HG03460 (cell line): ENCODE measurements around the gene BLVRA.
"Not testable (repeated sequence)": the region's sequence is repeated elsewhere in the genome, so short reads cannot be mapped to it uniquely, and the experiment has no call there.

ENCODE experiments used
- ATAC-seq: cut with Tn5 transposase; IDR thresholded peaks from one replicate; pipeline ENCODE4 v1.9.1; 2021; ENCODE audit not compliant: unreplicated experiment

The BLVRA gene

GRCh38 chr7:43758029-43758821 lies at the start of gene BLVRA:
Gene BLVRA (plus strand): TSS chr7:43758680. CDS start chr7:43771159, 12,479 bp downstream.
- peak; percentile 68 for ATAC-seq

DNA sequence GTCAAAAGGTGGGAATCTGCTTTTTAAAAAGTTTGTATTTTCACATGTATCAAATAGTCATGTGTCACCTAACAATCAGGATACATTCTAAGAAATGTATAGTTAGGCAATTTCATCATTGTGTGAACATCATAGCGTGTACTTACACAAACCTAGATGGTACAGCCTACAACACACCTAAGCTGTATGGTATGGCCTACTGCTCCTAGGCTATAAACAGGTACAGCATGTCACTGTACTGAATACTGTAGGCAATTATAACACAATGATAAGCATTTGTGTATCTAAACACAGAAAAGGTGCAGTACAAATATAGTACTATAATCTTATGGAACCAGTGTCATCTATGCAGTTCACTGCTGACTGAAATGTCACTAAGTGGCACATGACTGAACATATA lies 47.0 kb upstream of the BLVRA start:
- no peak for ATAC-seq

DNA sequence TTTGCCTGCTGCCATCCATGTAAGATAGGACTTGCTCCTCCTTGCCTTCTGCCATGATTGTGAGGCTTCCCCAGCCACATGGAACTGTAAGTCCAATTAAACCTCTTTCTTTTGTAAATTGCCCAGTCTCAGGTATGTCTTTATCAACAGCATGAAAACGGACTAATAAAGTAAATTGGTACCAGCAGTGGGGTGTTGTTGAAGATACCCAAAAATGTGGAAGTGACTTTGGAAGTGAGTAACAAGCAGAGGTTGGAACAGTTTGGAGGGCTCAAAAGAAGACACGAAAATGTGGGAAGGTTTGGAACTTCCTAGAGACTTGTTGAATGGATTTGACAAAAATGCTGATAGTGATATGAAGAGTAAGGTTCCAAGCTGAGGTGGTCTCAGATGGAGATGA lies 42.5 kb upstream of the BLVRA start:
- not testable (repeated sequence) for ATAC-seq

DNA sequence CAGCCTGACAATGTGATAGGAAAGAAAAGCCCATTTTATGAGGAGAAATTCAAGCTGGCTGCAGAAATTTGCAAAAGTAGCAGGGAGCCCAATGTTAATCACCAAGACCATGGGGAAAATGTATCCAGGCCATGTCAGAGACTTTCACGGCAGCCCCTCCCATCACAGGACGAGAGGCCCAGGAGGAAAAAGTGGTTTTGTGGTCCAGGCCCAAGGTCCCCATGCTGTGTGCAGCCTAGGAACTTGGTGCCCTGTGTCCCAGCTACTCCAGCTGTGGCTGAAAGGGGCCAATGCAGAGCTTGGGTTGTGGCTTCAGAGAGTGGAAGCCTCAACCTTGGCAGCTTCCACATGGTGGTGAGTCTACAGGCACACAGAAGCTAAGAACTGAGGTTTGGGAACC lies 41.9 kb upstream of the BLVRA start:
- ATAC-seq: no peak

DNA sequence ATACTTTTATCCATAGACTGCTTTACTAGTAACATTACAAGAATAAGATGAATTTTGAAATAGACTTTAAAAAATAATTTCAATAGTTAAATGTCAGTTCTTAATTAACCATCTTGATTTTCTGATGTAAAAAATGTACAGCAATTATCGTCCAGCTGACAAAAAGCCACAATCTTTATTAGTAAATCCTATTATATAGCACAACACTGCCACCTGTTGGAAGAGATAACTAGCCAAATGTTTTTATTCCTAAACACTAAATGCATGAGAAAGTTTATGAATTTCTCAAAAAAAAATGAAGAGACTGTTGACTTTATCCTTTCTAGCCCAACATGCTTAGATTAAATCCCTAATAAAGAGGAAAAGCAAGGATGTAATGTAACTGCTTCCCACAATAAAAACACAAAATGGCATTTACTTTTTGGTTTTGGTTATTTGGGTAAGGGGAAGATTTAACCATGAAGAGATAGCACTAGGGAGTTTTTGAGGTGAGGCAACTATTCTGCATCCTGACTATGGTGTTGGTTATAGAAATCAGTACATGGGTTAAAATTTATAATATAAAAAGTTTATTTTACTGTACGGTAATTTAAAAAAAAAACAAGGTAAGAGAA lies 37.2 kb upstream of the BLVRA start:
- no peak for ATAC-seq

DNA sequence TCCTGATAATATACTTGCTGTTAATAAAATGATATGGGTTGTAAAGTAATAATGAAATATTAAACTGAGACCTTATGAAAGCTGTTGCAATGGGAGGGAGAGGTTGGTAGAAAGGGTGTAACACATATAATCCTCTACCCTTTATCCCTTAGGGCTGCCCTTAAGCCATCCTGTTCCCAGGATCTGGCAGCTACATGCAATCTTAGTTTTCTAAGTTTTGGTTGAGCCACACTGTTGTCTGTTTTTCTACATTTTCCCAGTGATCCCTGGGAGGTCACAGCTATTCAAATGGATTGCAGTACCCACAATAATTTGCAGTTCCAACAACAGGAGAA lies 35.5 kb upstream of the BLVRA start:
- ATAC-seq: no peak

GRCh38 chr7:43725251-43725650 lies 33.2 kb upstream of the BLVRA start:
- ATAC-seq: no peak

DNA sequence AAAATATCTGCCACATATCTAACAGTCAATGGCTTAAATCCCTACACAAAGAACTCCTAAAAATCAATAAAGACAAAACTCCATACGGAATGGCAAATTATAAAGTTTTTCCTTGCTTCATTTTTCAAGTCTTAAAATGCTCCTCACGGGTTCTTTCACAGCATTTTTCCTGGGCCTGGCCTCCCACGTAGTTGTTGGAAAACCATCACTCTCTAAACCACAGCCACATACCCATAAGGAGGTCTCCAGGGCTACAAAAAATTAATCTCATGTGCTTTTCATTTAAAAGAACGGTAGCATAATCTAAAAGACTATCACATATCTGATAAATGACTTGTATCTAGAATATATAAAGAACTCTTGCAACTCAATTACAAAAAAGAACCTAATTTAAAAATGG lies 32.0 kb upstream of the BLVRA start:
- ATAC-seq: no peak

DNA sequence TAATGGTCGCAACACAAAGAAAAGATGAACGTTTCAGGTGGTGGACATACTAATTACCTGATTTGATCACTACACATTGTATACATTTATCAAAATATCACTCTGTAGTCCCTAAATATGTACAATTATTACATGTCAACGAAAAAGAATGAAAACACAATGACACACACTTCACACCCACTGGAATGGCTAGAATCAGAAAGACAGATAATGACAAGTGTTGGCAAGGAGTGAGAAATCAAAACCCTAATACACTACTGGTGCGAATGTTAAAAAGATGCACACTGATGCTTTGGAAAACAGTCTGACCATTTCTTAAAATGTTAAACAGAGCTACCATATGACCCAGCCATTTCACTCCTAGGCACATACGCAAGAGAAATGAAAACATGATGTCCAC lies 31.5 kb upstream of the BLVRA start:
- no peak for ATAC-seq

DNA sequence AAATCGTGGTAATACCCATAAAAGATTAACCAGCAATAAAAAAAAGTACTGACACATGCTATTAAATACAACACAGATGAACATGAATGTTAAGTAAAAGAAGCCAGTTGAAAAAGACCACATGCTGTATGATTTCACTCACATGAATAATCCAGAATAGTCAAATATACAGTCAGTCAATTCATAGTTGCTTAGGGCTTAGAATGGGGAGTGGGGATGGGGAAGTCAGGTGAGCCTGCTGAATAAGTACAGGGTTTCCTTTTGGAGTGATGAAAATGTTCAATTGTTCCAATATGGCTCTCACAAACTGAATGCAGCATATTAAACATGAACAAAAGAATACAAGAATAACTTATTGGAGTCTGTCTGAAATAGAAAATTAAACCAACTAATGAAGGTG lies 31.0 kb upstream of the BLVRA start:
- no peak for ATAC-seq

- ATAC-seq: peak; percentile 84
Measured at GRCh38 chr7:43729214-43729923, 29.1 kb upstream of the BLVRA start, which contains the start of gene COA1. Gene COA1 (minus strand): TSS chr7:43729523. CDS start chr7:43648614, 80,909 bp downstream.

- ATAC-seq: no peak
Measured at GRCh38 chr7:43729924-43730248, 28.6 kb upstream of the BLVRA start.

DNA sequence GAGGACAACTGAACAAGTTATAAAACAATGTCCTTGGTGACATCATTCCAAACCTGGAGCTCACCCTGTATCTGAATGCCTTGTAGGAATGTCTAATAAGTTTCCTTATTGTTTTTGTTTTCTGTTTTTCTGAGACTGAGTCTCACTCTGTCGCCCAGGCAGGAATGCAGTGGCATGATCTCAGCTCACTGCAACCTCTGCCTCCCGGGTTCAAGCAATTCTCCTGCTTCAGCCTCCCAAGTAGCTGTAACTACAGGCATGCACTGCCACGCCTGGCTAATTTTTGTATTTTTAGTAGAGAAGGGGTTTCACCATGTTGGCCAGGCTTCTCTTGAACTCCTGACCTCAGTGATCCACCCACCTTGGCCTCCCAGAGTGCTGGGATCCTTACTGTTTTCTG lies 27.0 kb upstream of the BLVRA start:
- ATAC-seq: not testable (repeated sequence)

DNA sequence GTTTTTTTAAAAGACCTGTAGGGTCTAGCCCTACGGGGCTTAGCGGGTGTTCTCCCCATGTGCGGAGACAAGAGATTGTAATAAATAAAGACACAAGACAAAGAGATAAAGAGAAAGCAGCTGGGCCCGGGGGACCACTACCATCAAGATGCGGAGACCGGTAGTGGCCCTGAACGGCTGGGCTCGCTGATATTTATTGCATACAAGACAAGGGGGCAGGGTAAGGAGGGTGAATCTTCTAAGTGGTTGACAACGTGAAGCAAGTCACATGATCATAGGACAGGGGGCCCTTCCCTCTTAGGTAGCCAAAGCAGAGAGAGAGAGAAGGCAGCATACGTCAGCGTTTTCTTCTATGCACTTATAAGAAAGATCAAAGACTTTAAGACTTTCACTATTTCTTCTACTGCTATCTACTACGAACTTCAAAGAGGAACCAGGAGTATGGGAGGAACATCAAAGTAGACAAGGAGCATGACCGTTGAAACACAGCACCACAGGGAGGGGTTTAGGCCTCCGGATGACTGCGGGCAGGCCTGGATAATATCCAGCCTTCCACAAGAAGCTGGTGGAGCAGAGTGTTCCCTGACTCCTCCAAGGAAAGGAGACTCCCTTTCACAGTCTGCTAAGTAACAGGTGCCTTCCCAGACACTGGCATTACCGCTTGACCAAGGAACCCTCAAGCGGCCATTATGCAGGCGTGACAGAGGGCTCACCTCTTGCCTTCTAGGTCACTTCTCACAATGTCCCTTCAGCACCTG lies 23.7 kb upstream of the BLVRA start:
- not testable (repeated sequence) for ATAC-seq

- peak; percentile 40 for ATAC-seq
Measured at GRCh38 chr7:43735403-43735801, 23.1 kb upstream of the BLVRA start.

DNA sequence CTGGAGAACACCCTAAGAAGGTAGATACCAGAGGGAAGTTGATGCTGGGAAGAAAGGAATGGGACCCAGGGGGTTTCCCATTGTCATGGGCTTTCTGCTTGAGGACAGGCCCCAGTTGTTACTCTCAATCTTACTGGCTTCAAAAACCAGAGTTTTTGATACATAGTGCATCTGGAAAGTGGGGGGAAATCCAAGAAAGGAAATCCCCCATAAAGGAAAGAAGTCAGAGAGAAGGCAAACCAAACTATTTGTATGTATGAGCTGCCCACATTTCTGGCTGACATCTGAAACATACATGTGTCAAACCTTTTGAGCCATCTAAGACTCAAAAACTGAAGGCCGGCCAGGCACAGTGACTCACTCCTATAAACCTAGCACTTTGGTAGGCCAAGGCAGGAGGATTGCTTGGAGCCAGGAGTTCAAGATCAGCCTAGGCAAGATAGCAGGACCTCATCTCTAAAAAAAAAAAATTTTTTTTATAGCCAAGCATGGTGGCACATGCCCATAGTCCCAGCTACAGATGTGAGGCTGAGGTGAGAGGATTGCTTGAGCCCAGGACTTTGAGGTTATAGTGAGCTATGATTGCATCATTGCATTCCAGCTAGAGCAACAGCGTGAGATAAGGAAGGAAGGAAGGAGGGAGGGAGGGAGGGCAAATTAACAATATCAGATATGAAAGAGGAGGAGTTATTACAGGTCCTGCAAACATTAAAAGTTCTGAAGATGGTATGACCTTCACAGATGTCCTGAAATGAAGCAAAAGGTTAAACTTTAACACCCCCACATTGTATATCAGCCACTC lies 22.5 kb upstream of the BLVRA start:
- peak; percentile 64 for ATAC-seq

GRCh38 chr7:43737467-43738127 lies 20.9 kb upstream of the BLVRA start:
- ATAC-seq: no peak

DNA sequence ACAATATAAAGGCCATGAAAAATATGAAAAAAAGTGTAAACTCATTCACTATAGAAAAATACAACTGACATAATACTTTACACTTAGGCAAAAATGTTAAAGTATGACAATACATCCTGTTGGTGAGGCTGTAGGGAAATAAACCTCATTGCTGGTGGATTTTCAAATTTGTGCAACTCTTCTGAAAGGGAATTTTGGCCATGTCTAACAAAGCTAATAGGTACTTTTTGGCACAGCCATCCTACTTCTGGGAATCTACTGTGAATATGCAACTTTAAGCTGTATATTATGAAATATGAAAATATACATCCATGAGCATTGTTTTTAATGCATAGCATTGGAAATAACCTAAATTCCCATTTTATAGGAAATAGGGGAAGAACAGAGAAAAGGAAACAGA lies 15.8 kb upstream of the BLVRA start:
- ATAC-seq: no peak

DNA sequence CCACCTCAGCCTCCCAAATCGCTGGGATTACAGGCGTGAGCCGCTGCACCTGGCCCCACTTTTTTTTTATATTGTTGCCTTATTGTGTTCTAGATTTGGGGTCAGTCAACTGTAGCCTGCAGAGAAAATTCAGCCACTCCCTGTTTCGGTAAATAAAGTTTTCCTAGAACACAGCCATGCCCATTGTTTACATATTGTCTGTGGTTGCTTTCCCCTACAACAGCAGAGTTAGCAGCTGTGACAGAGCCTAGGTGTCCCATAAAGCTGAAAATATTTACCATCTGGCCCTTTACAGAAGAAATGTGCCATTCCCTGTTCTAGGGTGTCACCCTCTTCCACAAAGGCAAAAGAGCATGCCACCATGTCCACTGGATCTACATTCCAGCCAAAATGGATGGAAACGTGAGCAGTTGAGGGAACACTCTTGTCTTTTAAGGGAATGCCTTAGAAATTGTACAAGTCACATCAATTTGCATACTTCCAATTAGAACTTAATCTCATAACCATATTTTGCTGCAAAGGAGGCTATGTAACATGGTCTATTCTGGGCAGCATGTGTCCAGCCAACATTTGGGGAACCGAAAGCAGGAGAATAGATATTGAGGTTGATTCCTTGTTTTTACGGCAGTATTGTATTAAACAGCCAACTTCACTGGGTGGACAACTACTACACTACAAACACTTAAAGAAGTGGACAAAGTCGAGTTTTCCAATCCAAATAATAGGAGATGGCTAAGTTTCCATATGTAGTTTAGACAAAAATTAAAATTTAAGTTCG lies 11.0 kb upstream of the BLVRA start:
- ATAC-seq: no peak
